GM12874 (cell line): ENCODE results near the gene SCAP.
A peak's percentile ranks its signal among the peaks of the same experiment; 100 is the strongest.

Experiments
- CTCF ChIP-seq: IDR thresholded peaks from 2 replicates; pipeline ENCODE4 v1.5.1; 2011; ENCODE audit warnings: low read depth, mild to moderate bottlenecking, control low read depth, low read length, moderate library complexity; ENCODE audit not compliant: insufficient read depth

Gene SCAP

GRCh38 chr3:47380026-47380600 is 95.6 kb downstream of the SCAP start:
- no peak for TF ChIP-seq CTCF

- no peak for TF ChIP-seq CTCF
Measured at GRCh38 chr3:47379411-47379899, 96.3 kb downstream of the SCAP start.

- no peak for TF ChIP-seq CTCF
Measured at GRCh38 chr3:47378869-47379268, 96.9 kb downstream of the SCAP start.

GRCh38 chr3:47377186-47377585 is 98.6 kb downstream of the SCAP start:
- TF ChIP-seq CTCF, result no peak

- TF ChIP-seq CTCF, result no peak
Measured at GRCh38 chr3:47376393-47376792, 99.3 kb downstream of the SCAP start.

GRCh38 chr3:47374587-47374986 is 101.2 kb downstream of the SCAP start:
- TF ChIP-seq CTCF, result no peak

- peak; percentile 41; the same call in 1 of the 2 replicates for TF ChIP-seq CTCF
Measured at GRCh38 chr3:47370887-47371697, 104.6 kb downstream of the SCAP start.
